OCI-LY7 (cell line): ENCODE results near the gene ZNF672.

Experiments used
- EZH2phosphoT487 ChIP-seq: fragments of 200-600 bp; sonication (generic); IDR thresholded peaks from 2 replicates; pipeline ENCODE4 v1.6.1; 2018; ENCODE audit warnings: low read depth, borderline replicate concordance, mild to moderate bottlenecking, mixed run types, antibody characterized with exemption, low read length, moderate library complexity, mixed read lengths
- TF ChIP-seq, protein P1 (sequence below): fragments of 200-600 bp; sonication (generic); conservative IDR thresholded peaks from 2 replicates; pipeline ENCODE4 v1.5.1; 2014; ENCODE audit warnings: mild to moderate bottlenecking, antibody characterized with exemption, low read length, moderate library complexity, mixed read lengths

DNA sequence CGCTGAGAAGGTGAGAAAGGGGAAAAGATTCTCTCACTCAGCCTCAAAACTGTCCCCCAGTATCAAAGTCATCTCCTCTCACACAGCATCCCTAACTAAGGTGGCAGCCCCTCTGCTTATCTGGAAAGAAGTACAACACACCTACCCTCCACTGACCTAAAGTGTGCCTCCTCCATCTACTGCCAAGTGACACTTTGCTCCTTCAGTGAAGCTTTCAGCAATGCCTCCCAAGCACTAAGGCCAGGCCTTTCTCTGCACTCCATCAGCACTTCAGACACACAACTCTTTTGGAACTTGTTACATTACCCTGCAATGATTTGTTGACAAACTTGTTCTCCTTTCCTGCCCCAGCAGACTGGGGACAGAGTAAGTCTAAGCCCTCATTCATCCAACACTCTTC lies 13.7 kb upstream of the ZNF672 start:
- TF ChIP-seq, protein P1, sequence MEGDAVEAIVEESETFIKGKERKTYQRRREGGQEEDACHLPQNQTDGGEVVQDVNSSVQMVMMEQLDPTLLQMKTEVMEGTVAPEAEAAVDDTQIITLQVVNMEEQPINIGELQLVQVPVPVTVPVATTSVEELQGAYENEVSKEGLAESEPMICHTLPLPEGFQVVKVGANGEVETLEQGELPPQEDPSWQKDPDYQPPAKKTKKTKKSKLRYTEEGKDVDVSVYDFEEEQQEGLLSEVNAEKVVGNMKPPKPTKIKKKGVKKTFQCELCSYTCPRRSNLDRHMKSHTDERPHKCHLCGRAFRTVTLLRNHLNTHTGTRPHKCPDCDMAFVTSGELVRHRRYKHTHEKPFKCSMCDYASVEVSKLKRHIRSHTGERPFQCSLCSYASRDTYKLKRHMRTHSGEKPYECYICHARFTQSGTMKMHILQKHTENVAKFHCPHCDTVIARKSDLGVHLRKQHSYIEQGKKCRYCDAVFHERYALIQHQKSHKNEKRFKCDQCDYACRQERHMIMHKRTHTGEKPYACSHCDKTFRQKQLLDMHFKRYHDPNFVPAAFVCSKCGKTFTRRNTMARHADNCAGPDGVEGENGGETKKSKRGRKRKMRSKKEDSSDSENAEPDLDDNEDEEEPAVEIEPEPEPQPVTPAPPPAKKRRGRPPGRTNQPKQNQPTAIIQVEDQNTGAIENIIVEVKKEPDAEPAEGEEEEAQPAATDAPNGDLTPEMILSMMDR: no peak
- no peak for TF ChIP-seq EZH2phosphoT487
